Measurements from ENCODE around the gene ZPR1. TPM values are rescaled to one million over a fixed set of nuclear protein-coding genes. Genes with fewer than 3 reads are reported as not detected.
A peak's percentile ranks its signal among the peaks of the same experiment; 100 is the strongest.

ZPR1 gene
- total RNA-seq, 1 experiment from 2014 or later = 89.5 TPM

DNA sequence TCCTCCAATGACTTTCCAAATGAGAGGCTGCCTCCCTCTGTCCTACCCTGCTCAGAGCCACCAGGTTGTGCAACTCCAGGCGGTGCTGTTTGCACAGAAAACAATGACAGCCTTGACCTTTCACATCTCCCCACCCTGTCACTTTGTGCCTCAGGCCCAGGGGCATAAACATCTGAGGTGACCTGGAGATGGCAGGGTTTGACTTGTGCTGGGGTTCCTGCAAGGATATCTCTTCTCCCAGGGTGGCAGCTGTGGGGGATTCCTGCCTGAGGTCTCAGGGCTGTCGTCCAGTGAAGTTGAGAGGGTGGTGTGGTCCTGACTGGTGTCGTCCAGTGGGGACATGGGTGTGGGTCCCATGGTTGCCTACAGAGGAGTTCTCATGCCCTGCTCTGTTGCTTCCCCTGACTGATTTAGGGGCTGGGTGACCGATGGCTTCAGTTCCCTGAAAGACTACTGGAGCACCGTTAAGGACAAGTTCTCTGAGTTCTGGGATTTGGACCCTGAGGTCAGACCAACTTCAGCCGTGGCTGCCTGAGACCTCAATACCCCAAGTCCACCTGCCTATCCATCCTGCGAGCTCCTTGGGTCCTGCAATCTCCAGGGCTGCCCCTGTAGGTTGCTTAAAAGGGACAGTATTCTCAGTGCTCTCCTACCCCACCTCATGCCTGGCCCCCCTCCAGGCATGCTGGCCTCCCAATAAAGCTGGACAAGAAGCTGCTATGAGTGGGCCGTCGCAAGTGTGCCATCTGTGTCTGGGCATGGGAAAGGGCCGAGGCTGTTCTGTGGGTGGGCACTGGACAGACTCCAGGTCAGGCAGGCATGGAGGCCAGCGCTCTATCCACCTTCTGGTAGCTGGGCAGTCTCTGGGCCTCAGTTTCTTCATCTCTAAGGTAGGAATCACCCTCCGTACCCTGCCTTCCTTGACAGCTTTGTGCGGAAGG lies 44.8 kb upstream of the ZPR1 start:
- DNase-seq (peak; percentile 34), ATAC-seq (no peak)
- no peaks in the 10 kb centered on the region for H3K27me3 ChIP-seq (ENCODE audit: low read length)
- no peak overlapping the region for H3K9ac ChIP-seq (ENCODE audit: low read length)
- H4K20me1 ChIP-seq (ENCODE audit: low read length) = no peaks in the 10 kb centered on the region
- BruUV-seq (replicated peaks) = no TSS peak
- peaks cover 7% of the 10 kb centered on the region for H3K4me1 ChIP-seq (ENCODE audit: insufficient read depth, low read length)
- no peak for TF ChIP-seq EZH2phosphoT487 (IDR thresholded peaks at IDR 0.05; ENCODE audit: borderline replicate concordance, low read length)
- TF ChIP-seq, protein P1, sequence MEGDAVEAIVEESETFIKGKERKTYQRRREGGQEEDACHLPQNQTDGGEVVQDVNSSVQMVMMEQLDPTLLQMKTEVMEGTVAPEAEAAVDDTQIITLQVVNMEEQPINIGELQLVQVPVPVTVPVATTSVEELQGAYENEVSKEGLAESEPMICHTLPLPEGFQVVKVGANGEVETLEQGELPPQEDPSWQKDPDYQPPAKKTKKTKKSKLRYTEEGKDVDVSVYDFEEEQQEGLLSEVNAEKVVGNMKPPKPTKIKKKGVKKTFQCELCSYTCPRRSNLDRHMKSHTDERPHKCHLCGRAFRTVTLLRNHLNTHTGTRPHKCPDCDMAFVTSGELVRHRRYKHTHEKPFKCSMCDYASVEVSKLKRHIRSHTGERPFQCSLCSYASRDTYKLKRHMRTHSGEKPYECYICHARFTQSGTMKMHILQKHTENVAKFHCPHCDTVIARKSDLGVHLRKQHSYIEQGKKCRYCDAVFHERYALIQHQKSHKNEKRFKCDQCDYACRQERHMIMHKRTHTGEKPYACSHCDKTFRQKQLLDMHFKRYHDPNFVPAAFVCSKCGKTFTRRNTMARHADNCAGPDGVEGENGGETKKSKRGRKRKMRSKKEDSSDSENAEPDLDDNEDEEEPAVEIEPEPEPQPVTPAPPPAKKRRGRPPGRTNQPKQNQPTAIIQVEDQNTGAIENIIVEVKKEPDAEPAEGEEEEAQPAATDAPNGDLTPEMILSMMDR (conservative IDR thresholded peaks at IDR 0.05; ENCODE audit: low read depth, low read length) = peak; percentile 46
- H3K4me2 ChIP-seq (ENCODE audit: low read length) = no peak overlapping the region
- H3K9me3 ChIP-seq (ENCODE audit: low read length) = no peaks in the 10 kb centered on the region
- CTCF ChIA-PET = no interaction called here
- H3K9me2 ChIP-seq (replicated peaks; ENCODE audit: low read length) = no peaks in the 10 kb centered on the region
- no peaks in the 10 kb centered on the region for H3F3A ChIP-seq (ENCODE audit: low read length, unreplicated experiment)
- H3K27ac ChIP-seq (ENCODE audit: low read length) = no peak overlapping the region
- POLR2A ChIA-PET (ENCODE audit: unreplicated experiment) = no interaction called here
- H3K79me2 ChIP-seq (ENCODE audit: low read length) = no peaks in the 10 kb centered on the region
- no peak overlapping the region for H2AFZ ChIP-seq (ENCODE audit: low read length)
- no peaks in the 10 kb centered on the region for H3K36me3 ChIP-seq (ENCODE audit: low read depth, low read length)
- intact Hi-C loops (cut with micrococcal nuclease) = no loop called here
- no peak overlapping the region for H3K4me3 ChIP-seq (ENCODE audit: low read length)

DNA sequence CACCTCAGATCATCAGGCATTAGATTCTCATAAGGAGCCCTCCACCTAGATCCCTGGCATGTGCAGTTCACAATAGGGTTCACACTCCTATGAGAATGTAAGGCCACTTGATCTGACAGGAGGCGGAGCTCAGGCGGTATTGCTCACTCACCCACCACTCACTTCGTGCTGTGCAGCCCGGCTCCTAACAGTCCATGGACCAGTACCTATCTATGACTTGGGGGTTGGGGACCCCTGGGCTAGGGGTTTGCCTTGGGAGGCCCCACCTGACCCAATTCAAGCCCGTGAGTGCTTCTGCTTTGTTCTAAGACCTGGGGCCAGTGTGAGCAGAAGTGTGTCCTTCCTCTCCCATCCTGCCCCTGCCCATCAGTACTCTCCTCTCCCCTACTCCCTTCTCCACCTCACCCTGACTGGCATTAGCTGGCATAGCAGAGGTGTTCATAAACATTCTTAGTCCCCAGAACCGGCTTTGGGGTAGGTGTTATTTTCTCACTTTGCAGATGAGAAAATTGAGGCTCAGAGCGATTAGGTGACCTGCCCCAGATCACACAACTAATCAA lies 44.0 kb upstream of the ZPR1 start:
- Histone ChIP-seq H2AFZ (ENCODE audit: low read length) (no peak overlapping the region), H4K20me1 (ENCODE audit: low read length) (no peaks in the 10 kb centered on the region), H3K27me3 (ENCODE audit: low read length) (no peaks in the 10 kb centered on the region), H3K4me3 (ENCODE audit: low read length) (no peak overlapping the region), H3K9me3 (ENCODE audit: low read length) (no peaks in the 10 kb centered on the region), H3K27ac (ENCODE audit: low read length) (no peak overlapping the region), H3K79me2 (ENCODE audit: low read length) (no peaks in the 10 kb centered on the region), H3K4me2 (ENCODE audit: low read length) (no peak overlapping the region), H3F3A (ENCODE audit: low read length, unreplicated experiment) (no peaks in the 10 kb centered on the region), H3K9me2 (replicated peaks; ENCODE audit: low read length) (no peaks in the 10 kb centered on the region), H3K4me1 (ENCODE audit: insufficient read depth, low read length) (peaks cover 7% of the 10 kb centered on the region), H3K9ac (ENCODE audit: low read length) (no peak overlapping the region), H3K36me3 (ENCODE audit: low read depth, low read length) (no peaks in the 10 kb centered on the region)
- no peak for ATAC-seq
- no peak for DNase-seq
- ChIA-PET CTCF (no interaction called here), POLR2A (ENCODE audit: unreplicated experiment) (no interaction called here)
- BruUV-seq (replicated peaks) = no TSS peak
- TF ChIP-seq EZH2 (IDR thresholded peaks at IDR 0.05; ENCODE audit: low read length, unreplicated experiment) = no peak
- TF ChIP-seq, protein P1 (conservative IDR thresholded peaks at IDR 0.05; ENCODE audit: low read depth, low read length) = no peak
- no peak for TF ChIP-seq EZH2phosphoT487 (IDR thresholded peaks at IDR 0.05; ENCODE audit: borderline replicate concordance, low read length)
- intact Hi-C loops (cut with micrococcal nuclease) = no loop called here

Measured in PC-3 (cell line).